Measurements from ENCODE around the gene KCNT1.

DNA sequence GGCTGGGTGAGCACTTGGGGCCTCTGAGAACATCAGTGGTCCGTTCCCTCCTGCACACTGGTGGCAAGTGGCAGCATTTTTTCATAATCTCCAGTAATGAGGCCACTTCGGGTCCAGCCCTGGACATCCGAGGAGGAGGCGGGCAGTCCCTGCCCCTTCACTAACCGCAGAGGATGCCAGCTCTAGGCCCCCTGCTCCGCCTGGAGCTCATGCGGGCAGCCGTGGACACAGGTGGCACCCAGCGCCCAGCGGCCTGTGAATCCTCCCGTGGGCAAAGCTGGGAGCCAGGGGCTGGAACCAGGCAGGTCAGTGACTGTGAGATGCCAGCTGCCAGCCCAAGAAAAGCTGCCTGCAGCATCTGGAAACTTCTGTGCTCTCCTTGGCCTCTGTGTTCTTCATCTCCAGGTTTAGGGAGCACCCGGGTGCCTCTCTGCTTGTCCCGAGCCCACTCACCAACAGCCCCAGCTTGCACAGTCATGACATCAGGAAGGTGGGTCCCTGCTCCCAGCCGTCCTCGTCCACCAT, 92.4 kb downstream of the KCNT1 start:
- TF ChIP-seq POLR2A (IDR thresholded peaks at IDR 0.05; ENCODE audit: extremely low read depth, insufficient read length) = no peak
- TF ChIP-seq, protein P1, sequence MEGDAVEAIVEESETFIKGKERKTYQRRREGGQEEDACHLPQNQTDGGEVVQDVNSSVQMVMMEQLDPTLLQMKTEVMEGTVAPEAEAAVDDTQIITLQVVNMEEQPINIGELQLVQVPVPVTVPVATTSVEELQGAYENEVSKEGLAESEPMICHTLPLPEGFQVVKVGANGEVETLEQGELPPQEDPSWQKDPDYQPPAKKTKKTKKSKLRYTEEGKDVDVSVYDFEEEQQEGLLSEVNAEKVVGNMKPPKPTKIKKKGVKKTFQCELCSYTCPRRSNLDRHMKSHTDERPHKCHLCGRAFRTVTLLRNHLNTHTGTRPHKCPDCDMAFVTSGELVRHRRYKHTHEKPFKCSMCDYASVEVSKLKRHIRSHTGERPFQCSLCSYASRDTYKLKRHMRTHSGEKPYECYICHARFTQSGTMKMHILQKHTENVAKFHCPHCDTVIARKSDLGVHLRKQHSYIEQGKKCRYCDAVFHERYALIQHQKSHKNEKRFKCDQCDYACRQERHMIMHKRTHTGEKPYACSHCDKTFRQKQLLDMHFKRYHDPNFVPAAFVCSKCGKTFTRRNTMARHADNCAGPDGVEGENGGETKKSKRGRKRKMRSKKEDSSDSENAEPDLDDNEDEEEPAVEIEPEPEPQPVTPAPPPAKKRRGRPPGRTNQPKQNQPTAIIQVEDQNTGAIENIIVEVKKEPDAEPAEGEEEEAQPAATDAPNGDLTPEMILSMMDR (IDR thresholded peaks at IDR 0.05; ENCODE audit: low read depth, low read length) = no peak
- no peak for TF ChIP-seq MYC (IDR thresholded peaks at IDR 0.05; ENCODE audit: low read depth, low read length)
